Fibroblast of villous mesenchyme (primary cell): ENCODE results near the gene SSR1. TPM values are rescaled to one million over a fixed set of nuclear protein-coding genes. Genes with fewer than 3 reads are reported as not detected.

ENCODE experiments used
- DNase-seq: peaks from one replicate; pipeline ENCODE4 v3.0.0-alpha.2; 2010; ENCODE audit warnings: low read depth
- H3K4me3 ChIP-seq: 2 replicates; pipeline ENCODE4 v1.5.1; 2011; ENCODE audit warnings: low read depth, mild to moderate bottlenecking, low read length
- CTCF ChIP-seq: IDR thresholded peaks from 2 replicates; pipeline ENCODE4 v1.5.1; 2012; ENCODE audit warnings: low read depth, mild to moderate bottlenecking, low read length; ENCODE audit not compliant: insufficient read depth
- total RNA-seq: library from RNA; depleted of rRNA; stranded (reverse); fragments of >200 nt; gene quantifications from 2 replicates; pipeline ENCODE4 v1.2.3, GENCODE V29; 2012

The SSR1 gene
- total RNA-seq, 1 donor, result 203 TPM

GRCh38 chr6:7247828-7248227, 65.2 kb downstream of the SSR1 start:
- no peak for TF ChIP-seq CTCF
- no peak for DNase-seq
- H3K4me3 ChIP-seq, result no peak overlapping the region

- no peak for DNase-seq
- no peak for TF ChIP-seq CTCF
- H3K4me3 ChIP-seq, result no peak overlapping the region
These were observed 65.9 kb downstream of the SSR1 start for GRCh38 chr6:7247179-7247456.

GRCh38 chr6:7246401-7247178, 66.4 kb downstream of the SSR1 start:
- DNase-seq, result no peak
- no peak overlapping the region for H3K4me3 ChIP-seq
- TF ChIP-seq CTCF, result no peak

- no peak for TF ChIP-seq CTCF
- no peak overlapping the region for H3K4me3 ChIP-seq
- no peak for DNase-seq
These were observed 67.2 kb downstream of the SSR1 start for GRCh38 chr6:7245668-7246393.

GRCh38 chr6:7243179-7243981, 69.6 kb downstream of the SSR1 start:
- no peak overlapping the region for H3K4me3 ChIP-seq
- peak; percentile 69 for DNase-seq
- TF ChIP-seq CTCF, result peak; percentile 93

GRCh38 chr6:7242835-7243178, 70.2 kb downstream of the SSR1 start:
- no peak overlapping the region for H3K4me3 ChIP-seq
- DNase-seq, result no peak
- no peak for TF ChIP-seq CTCF
